HUES48 (cell line): Measurements from ENCODE around the gene KRT81.
"Not testable (repeated sequence)": the region's sequence is repeated elsewhere in the genome, so short reads cannot be mapped to it uniquely, and the experiment has no call there.

ENCODE experiments used
- H3K27ac ChIP-seq: one replicate; pipeline ENCODE4 v1.7.0; 2013; ENCODE audit warnings: low read depth, low read length, inconsistent platforms
- H3K27me3 ChIP-seq: 2 replicates; pipeline ENCODE4 v1.6.1; 2013; ENCODE audit warnings: mild to moderate bottlenecking, low read length; ENCODE audit not compliant: control insufficient read depth, insufficient read depth
- H3K36me3 ChIP-seq: 2 replicates; pipeline ENCODE4 v1.6.1; 2013; ENCODE audit warnings: low read length; ENCODE audit not compliant: control insufficient read depth, insufficient read depth
- H3K4me1 ChIP-seq: 2 replicates; pipeline ENCODE4 v1.6.1; 2013; ENCODE audit warnings: mild to moderate bottlenecking, low read length; ENCODE audit not compliant: control insufficient read depth, insufficient read depth
- H3K4me3 ChIP-seq: 2 replicates; pipeline ENCODE4 v1.5.1; 2013; ENCODE audit warnings: mild to moderate bottlenecking, low read depth, low read length
- H3K9ac ChIP-seq: 2 replicates; pipeline ENCODE4 v1.6.1; 2013; ENCODE audit warnings: mild to moderate bottlenecking, low read depth, low read length, moderate library complexity
- H3K9me3 ChIP-seq: 2 replicates; pipeline ENCODE4 v1.6.1; 2013; ENCODE audit warnings: low read length; ENCODE audit not compliant: control insufficient read depth, insufficient read depth

KRT81 gene

DNA sequence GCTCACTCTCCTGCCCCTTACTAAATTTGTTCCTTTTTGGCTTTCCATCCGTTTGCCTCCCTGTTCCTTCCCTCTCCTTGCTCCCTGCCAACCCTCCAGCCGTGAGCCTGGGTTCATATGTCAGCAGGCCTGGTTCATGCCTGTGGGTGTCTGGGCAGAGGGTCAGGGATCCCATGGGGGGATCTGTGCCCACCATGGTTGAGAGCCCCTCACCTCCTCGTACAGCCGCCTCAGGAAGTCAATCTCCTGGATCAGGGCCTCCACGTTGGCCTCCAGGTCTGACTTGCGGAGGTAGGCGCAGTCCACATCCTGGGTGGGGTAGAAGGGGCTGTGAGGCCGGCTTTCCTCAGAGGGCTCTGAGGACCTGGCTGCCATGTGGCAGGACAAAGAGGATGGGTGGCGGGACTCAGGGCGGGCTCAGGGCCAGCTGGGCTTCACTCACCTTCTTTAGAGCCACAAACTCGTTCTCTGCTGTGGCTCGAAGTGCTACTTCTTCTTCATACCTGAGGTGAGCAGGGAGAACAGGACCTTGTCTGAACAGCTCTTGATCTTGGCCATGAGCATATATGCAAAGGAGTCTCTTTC, 26.2 kb upstream of the KRT81 start:
- Histone ChIP-seq H3K4me3 (no peak overlapping the region), H3K27me3 (no peaks in the 10 kb centered on the region), H3K4me1 (no peaks in the 10 kb centered on the region), H3K9me3 (no peaks in the 10 kb centered on the region), H3K9ac (no peak overlapping the region), H3K36me3 (no peaks in the 10 kb centered on the region), H3K27ac (no peak overlapping the region)

DNA sequence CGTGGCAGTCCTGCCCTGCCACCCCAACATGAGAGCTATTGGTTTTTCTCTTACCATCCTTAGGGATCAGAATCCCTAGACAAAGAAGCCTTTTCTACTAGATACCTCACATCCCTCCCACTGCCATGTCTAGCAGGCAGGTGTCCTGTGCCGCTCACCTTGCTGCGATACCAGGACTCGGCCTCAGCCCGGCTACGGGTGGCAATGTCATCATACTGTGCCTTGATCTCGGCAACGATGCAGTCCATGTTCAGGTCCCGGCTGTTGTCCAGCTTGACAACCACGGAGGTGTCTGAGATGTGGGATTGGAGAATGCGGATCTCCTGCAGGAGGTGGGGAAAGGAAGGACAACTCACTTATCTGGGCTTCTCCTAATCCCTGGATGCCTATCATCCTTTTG, 25.4 kb upstream of the KRT81 start:
- Histone ChIP-seq H3K4me3 (no peak overlapping the region), H3K9ac (no peak overlapping the region), H3K4me1 (no peaks in the 10 kb centered on the region), H3K9me3 (no peaks in the 10 kb centered on the region), H3K27me3 (0 out of 2 replicates have a peak, but pooled peaks cover under 1% of the 10 kb centered on the region), H3K36me3 (no peaks in the 10 kb centered on the region), H3K27ac (no peak overlapping the region)

DNA sequence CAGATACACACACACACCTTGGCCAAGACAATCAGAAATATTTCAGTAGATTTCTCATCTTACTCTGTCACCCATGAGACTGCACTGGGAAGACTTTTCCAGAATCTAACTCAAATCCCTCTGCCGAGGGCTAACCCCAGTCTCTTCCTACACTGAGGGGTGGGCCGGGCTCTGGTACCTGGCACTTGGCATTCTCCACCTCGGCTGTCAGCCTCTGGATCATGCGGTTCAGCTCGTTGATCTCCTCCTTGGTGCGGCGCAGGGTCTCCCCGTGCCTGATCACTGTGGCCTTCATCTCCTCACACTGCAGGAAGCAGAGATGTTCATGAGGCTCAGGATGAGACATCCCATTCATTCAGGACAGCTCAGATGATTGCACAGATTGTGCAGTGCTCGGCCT, 25.0 kb upstream of the KRT81 start:
- Histone ChIP-seq H3K4me1 (no peaks in the 10 kb centered on the region), H3K4me3 (no peak overlapping the region), H3K27ac (no peak overlapping the region), H3K27me3 (peaks cover 2% of the 10 kb centered on the region; the same call in 1 of the 2 replicates), H3K9me3 (no peaks in the 10 kb centered on the region), H3K36me3 (no peaks in the 10 kb centered on the region), H3K9ac (no peak overlapping the region)

- H3K4me1 ChIP-seq, H3K36me3 ChIP-seq, H3K9me3 ChIP-seq, H3K27me3 ChIP-seq, H3K27ac ChIP-seq, H3K4me3 ChIP-seq, H3K9ac ChIP-seq: not testable (repeated sequence)
Measured at GRCh38 chr12:52315721-52316120, 24.4 kb upstream of the KRT81 start.

DNA sequence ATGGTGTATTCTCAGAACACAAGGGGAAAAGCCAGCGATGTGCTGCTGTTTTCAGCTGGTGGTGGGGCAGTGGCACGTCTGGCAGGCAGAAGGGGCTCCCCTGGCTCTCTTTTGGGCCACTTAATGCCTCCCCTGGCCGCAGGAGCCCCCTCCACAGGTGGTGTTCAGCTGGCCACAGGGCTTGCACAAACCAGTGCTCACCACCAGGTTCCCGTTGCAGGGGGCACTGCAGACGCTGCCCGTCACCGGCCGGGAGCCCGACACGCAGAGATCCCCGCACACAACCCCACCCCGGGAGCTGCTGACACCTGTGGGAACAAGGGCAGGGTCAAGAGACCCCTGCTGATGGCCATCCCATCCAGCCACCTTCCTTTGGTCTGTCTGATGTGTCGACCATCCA, 23.2 kb upstream of the KRT81 start:
- Histone ChIP-seq H3K36me3 (no peaks in the 10 kb centered on the region), H3K4me3 (no peak overlapping the region), H3K27me3 (peaks cover 16% of the 10 kb centered on the region), H3K27ac (no peak overlapping the region), H3K4me1 (no peaks in the 10 kb centered on the region), H3K9ac (no peak overlapping the region), H3K9me3 (no peaks in the 10 kb centered on the region)

- Histone ChIP-seq H3K9me3 (no peaks in the 10 kb centered on the region), H3K4me3 (no peak overlapping the region), H3K4me1 (peaks cover 3% of the 10 kb centered on the region), H3K27me3 (peaks cover 22% of the 10 kb centered on the region), H3K27ac (no peak overlapping the region), H3K36me3 (no peaks in the 10 kb centered on the region), H3K9ac (no peak overlapping the region)
Measured at GRCh38 chr12:52313926-52314325, 22.6 kb upstream of the KRT81 start.

- no peak overlapping the region for H3K27ac ChIP-seq
- H3K4me3 ChIP-seq = no peak overlapping the region
- H3K9me3 ChIP-seq = no peaks in the 10 kb centered on the region
- H3K9ac ChIP-seq = no peak overlapping the region
- no peaks in the 10 kb centered on the region for H3K36me3 ChIP-seq
- H3K27me3 ChIP-seq = peaks cover 26% of the 10 kb centered on the region
- peaks cover 6% of the 10 kb centered on the region for H3K4me1 ChIP-seq
Measured at GRCh38 chr12:52313461-52313860, 22.1 kb upstream of the KRT81 start.

DNA sequence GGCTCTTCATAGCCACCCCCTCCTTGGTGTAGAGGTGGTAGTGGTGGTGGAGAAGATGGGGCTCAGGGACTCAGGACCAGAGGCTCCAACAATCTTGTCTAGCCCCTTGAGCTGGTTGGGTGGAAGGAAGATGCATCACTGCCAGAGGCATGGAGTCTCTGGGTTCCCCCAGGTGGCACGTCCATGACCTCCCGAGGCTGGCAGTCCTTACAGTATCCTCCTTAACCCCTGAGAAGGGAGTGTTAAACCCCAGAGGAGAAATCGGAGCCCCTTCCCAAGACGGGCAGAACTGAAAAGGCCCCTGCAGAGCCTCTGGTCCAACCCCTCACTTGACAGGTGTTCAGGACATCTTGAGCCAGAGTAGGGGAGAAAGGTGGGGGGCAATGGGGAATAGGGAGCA, 20.8 kb upstream of the KRT81 start:
- Histone ChIP-seq H3K4me3 (no peak overlapping the region), H3K4me1 (peaks cover 6% of the 10 kb centered on the region), H3K36me3 (no peaks in the 10 kb centered on the region), H3K9me3 (no peaks in the 10 kb centered on the region), H3K27me3 (peaks cover 40% of the 10 kb centered on the region), H3K9ac (no peak overlapping the region), H3K27ac (no peak overlapping the region)

DNA sequence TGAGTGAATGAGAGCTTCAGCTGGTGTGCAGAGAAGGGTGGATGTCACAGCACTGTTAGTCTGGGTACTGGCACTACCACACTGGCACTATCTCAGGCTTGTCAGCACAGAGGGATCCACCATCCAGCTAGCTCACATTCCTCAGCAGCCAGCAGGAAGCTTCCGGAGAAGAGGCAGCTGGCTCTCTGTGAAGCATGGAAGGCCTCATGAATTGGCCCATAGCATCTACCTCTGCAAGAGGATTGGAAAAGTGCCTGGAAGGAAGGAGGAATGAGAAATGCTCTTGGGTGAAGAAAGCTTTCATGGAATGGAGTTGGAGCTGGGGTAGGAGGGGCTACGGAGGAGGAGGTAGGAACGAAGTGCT, 19.9 kb upstream of the KRT81 start:
- no peaks in the 10 kb centered on the region for H3K9me3 ChIP-seq
- no peak overlapping the region for H3K4me3 ChIP-seq
- H3K27ac ChIP-seq = no peak overlapping the region
- H3K27me3 ChIP-seq = peaks cover 48% of the 10 kb centered on the region
- peaks cover 6% of the 10 kb centered on the region for H3K4me1 ChIP-seq
- no peak overlapping the region for H3K9ac ChIP-seq
- no peaks in the 10 kb centered on the region for H3K36me3 ChIP-seq

DNA sequence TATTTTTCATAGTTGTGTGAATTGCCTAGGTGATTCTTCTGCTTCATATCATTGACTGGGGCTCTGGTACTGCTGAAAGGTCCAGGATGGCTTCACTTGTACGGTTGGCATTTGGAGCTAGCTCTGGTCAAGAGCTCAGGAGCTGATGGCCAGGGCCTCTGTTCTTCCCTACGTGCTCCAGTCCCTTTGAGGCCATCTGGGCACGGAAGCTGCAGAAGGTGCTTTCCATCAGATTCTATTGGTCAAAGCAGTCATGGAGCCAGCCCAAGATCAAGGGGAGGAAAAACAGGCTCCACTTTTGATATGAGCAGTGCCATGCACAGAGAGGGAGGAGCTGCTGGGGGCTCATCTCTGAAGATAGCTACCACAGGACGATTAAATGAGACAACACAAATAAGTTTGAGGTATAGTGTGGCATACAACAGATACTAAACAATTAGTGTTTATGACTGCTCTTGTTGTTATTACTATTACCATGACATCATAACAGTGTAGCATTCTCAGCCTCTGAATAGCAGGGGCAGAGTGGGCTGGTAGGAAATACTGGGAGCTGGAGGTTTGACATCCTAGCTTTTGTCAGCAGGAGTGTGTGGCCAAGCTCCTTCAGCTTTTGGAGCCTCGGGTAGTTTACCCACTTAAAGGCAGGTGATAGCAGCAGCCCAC, 19.4 kb upstream of the KRT81 start:
- no peak overlapping the region for H3K9ac ChIP-seq
- no peak overlapping the region for H3K27ac ChIP-seq
- no peak overlapping the region for H3K4me3 ChIP-seq
- H3K27me3 ChIP-seq = peaks cover 50% of the 10 kb centered on the region
- H3K36me3 ChIP-seq = no peaks in the 10 kb centered on the region
- H3K9me3 ChIP-seq = no peaks in the 10 kb centered on the region
- peaks cover 6% of the 10 kb centered on the region for H3K4me1 ChIP-seq

DNA sequence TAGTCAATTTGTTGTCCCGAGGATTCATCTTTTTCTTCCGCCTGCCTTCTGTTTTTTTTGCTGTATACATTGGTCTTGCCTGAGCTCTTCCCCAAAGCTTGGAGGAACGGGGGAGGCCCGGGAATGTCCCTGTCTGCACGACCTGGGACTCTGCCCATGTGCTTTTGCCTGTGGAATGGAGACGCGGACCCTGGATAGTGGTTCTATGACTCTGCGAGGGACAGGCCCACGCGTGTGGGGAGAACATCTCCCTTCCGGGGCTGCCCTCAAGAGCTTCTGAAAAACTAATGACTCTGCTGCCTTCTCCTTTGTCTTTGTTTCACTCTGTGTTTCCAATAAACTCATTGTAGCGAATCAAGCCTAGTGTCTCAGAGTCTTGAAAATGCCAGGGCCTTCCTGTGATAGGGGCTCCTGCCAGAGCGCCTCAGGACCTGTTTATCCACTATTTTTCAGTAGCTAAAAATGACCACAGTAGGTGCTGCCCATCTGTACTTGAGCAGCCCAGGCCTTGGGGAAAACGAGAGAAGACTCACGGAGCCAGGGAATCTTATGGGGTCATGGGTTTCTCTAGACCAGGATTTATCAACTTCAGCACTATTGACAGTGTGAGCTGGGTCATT, 17.6 kb upstream of the KRT81 start:
- Histone ChIP-seq H3K4me3 (peak overlapping the region; percentile 69), H3K9ac (no peak overlapping the region), H3K4me1 (peaks cover 6% of the 10 kb centered on the region), H3K9me3 (no peaks in the 10 kb centered on the region), H3K36me3 (no peaks in the 10 kb centered on the region), H3K27me3 (peaks cover 50% of the 10 kb centered on the region), H3K27ac (no peak overlapping the region)
